Right kidney (tissue), 1 donor: ENCODE measurements around the gene CINP.
"Not testable (repeated sequence)": the region's sequence is repeated elsewhere in the genome, so short reads cannot be mapped to it uniquely, and the experiment has no call there.

ENCODE experiments used
- DNase-seq: peaks from one replicate; pipeline ENCODE4 v3.0.0-alpha.2; 2016

Gene CINP

GRCh38 chr14:102359341-102359740, 3.3 kb downstream of the CINP start:
- no peak for DNase-seq

- DNase-seq: no peak
These were observed 6.4 kb downstream of the CINP start for GRCh38 chr14:102356280-102356679.

GRCh38 chr14:102353126-102353619, 9.5 kb downstream of the CINP start:
- DNase-seq: no peak

GRCh38 chr14:102352213-102352612, 10.5 kb downstream of the CINP start:
- DNase-seq: no peak

- DNase-seq: not testable (repeated sequence)
These were observed 11.1 kb downstream of the CINP start for GRCh38 chr14:102351593-102351992.

GRCh38 chr14:102351023-102351422, 11.7 kb downstream of the CINP start:
- DNase-seq: no peak

GRCh38 chr14:102348376-102348775, 14.3 kb downstream of the CINP start:
- DNase-seq: no peak

GRCh38 chr14:102346645-102347044, 16.0 kb downstream of the CINP start:
- no peak for DNase-seq

- DNase-seq: no peak
These were observed 17.5 kb downstream of the CINP start for GRCh38 chr14:102345232-102345631.

- DNase-seq: no peak
These were observed 18.2 kb downstream of the CINP start for GRCh38 chr14:102344485-102344884.

- DNase-seq: no peak
These were observed 18.6 kb downstream of the CINP start for GRCh38 chr14:102344084-102344483.

- no peak for DNase-seq
These were observed 20.5 kb downstream of the CINP start for GRCh38 chr14:102342238-102342637.

GRCh38 chr14:102341566-102341965, 21.1 kb downstream of the CINP start:
- DNase-seq: no peak

- DNase-seq: no peak
These were observed 24.0 kb downstream of the CINP start for GRCh38 chr14:102338724-102339123.

GRCh38 chr14:102335163-102335562, 27.5 kb downstream of the CINP start:
- DNase-seq: no peak

GRCh38 chr14:102333795-102334705, 28.6 kb downstream of the CINP start:
- DNase-seq: no peak

- no peak for DNase-seq
These were observed 29.3 kb downstream of the CINP start for GRCh38 chr14:102333390-102333789.

GRCh38 chr14:102330806-102331205, 31.9 kb downstream of the CINP start:
- no peak for DNase-seq

GRCh38 chr14:102329381-102329780, 33.3 kb downstream of the CINP start:
- not testable (repeated sequence) for DNase-seq

GRCh38 chr14:102326583-102326982, 36.1 kb downstream of the CINP start:
- DNase-seq: no peak

GRCh38 chr14:102325791-102326345, 36.8 kb downstream of the CINP start:
- DNase-seq: no peak

GRCh38 chr14:102323102-102323501, 39.6 kb downstream of the CINP start:
- DNase-seq: no peak
